Measurements from ENCODE around the gene ZFAND6.
"Not testable (repeated sequence)": the region's sequence is repeated elsewhere in the genome, so short reads cannot be mapped to it uniquely, and the experiment has no call there.

Gene ZFAND6

DNA sequence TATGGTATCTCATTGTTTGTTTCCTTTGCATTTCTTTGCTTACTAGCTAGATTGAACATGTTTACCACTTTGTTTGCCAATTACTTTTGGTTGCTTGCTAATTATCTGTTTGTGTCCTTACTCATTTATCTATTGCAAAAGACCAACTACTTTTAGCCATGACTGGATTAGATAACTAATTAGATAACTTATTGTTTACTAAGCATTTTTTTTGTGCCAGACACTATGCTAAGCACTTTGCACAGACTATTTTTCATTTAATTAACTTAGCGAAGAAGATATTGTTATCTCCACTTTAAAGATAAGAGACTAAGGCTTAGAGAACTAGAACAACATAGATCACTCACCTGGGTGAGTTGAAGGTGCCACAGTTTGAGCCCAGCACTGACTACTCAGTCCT is 16.9 kb upstream of the ZFAND6 start:
- no peak overlapping the region for H3K4me3 ChIP-seq (ENCODE audit: low read depth, low read length)
- no peak for DNase-seq (ENCODE audit: low read depth)

GRCh38 chr15:80045219-80045618 is 14.3 kb upstream of the ZFAND6 start:
- not testable (repeated sequence) for DNase-seq (ENCODE audit: low read depth); H3K4me3 ChIP-seq (ENCODE audit: low read depth, low read length)

DNA sequence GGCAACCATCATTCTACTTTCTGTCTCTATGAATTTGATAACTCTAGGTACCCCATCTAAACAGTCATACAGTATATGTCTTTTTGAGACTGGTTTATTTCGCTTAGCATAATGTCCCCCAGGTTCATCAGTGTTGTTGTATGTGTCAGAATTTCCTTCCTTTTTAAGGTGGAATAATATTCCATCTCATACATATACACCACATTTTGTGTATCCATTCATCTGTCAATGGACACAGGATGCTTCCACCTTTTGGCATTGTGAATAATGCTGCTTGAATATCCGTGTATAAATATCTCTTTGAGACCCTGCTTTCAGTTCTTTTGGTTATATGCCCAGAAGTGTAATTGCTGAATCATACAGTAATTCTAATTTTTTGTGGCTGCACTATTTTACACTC is 10.4 kb upstream of the ZFAND6 start:
- no peak for DNase-seq (ENCODE audit: low read depth)
- H3K4me3 ChIP-seq (ENCODE audit: low read depth, low read length): no peak overlapping the region

DNA sequence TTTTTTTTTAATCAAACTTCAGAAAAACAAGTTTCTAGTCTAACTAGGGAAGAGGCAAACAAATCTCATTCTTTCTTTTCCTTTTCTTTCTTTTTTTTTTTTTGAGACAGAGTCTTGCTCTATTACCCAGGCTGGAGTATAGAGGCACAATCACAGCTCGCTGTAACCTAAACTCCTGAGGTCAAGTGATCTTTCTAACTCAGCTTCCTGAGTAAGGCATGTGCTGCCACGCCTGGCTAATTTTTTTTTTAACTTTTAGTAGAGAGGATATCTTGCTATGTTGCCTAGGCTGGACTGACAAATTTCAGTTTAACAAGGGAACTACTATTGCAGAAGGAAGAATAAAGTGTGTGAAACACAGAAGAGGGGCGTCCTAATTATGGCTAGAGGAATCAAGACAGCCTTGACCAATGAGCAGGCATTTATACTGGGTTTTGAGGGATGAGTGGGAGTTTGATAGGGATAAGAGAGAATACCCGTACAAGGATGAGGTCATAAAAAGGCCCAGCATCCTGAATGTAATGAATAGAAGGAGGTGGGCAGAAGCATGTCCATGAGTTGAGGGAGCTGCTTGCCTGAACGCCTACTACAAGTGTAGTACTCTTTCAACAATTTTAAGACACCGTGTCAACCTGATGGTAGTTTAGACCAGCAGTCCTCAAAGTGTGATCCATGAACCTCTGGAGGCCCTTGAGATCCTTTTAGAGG is 6.7 kb upstream of the ZFAND6 start:
- DNase-seq (ENCODE audit: low read depth): no peak
- no peak overlapping the region for H3K4me3 ChIP-seq (ENCODE audit: low read depth, low read length)

- no peak for DNase-seq (ENCODE audit: low read depth)
- no peak overlapping the region for H3K4me3 ChIP-seq (ENCODE audit: low read depth, low read length)
These were observed 3.5 kb upstream of the ZFAND6 start for GRCh38 chr15:80055933-80056332.

- no peak for DNase-seq (ENCODE audit: low read depth)
These were observed 1.4 kb upstream of the ZFAND6 start for GRCh38 chr15:80058044-80058443.

GRCh38 chr15:80059786-80060355 is 395 bp downstream of the ZFAND6 start:
- H3K4me3 ChIP-seq (ENCODE audit: low read depth, low read length): peak overlapping the region; percentile 73

More at GRCh38 chr15:80058044-80058443, 1.4 kb upstream of the ZFAND6 start:
- H3K4me3 ChIP-seq (ENCODE audit: low read depth, low read length): no peak overlapping the region

GRCh38 chr15:80060356-80061006 is 1.0 kb downstream of the ZFAND6 start:
- H3K4me3 ChIP-seq (ENCODE audit: low read depth, low read length): peak overlapping the region; percentile 73
- DNase-seq (ENCODE audit: low read depth): no peak

More at GRCh38 chr15:80059786-80060355, 395 bp downstream of the ZFAND6 start:
- DNase-seq (ENCODE audit: low read depth): no peak

GRCh38 chr15:80061582-80061981 is 2.1 kb downstream of the ZFAND6 start:
- DNase-seq (ENCODE audit: low read depth): no peak
- H3K4me3 ChIP-seq (ENCODE audit: low read depth, low read length): no peak overlapping the region

DNA sequence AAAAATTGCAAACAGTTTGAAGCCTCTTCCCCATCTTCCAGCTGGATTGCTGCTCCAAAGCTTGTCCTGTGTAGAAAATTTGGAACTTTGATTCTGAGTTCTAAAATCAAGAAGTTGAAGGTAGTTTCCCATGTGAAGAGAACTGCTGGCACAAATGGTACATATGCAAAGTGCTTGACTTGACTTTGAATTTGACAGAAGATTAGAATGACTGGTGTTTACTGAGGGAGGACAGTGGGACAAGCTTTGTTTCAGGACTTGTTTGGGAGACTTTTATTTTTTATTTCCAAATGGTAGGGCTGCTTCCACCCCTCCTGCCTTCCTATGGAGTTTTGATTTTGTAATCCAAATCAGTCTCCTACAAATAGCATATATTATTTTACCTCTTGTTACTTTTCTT is 7.4 kb downstream of the ZFAND6 start:
- no peak for DNase-seq (ENCODE audit: low read depth)
- H3K4me3 ChIP-seq (ENCODE audit: low read depth, low read length): no peak overlapping the region

- DNase-seq (ENCODE audit: low read depth): no peak
- H3K4me3 ChIP-seq (ENCODE audit: low read depth, low read length): no peak overlapping the region
These were observed 9.1 kb downstream of the ZFAND6 start for GRCh38 chr15:80068578-80068977.

GRCh38 chr15:80070840-80071239 is 11.4 kb downstream of the ZFAND6 start:
- peak; percentile 45 for DNase-seq (ENCODE audit: low read depth)
- H3K4me3 ChIP-seq (ENCODE audit: low read depth, low read length): no peak overlapping the region

GRCh38 chr15:80071652-80072051 is 12.2 kb downstream of the ZFAND6 start:
- DNase-seq (ENCODE audit: low read depth): no peak
- H3K4me3 ChIP-seq (ENCODE audit: low read depth, low read length): peak overlapping the region; percentile 48

- DNase-seq (ENCODE audit: low read depth): peak; percentile 81
- H3K4me3 ChIP-seq (ENCODE audit: low read depth, low read length): peak overlapping the region; percentile 48
These were observed 13.0 kb downstream of the ZFAND6 start for GRCh38 chr15:80072285-80072994.

DNA sequence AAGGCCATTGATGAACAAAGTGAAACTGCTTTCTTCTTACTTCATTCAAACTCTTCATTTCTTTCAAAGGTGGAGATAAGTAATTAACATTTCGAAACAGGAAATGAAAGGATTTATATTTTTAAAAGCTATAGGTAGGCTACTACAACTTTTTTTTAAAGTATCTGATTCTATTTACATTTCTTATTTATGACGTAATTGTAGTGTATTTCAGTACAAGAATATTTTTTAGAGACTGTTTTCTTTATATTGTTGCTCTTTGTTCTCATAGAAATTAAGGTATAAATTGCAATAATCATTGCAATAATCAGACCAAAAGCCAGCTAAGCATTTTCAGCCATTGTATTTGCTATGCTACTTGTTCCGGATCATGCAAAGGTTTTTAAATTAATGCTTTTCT is 13.7 kb downstream of the ZFAND6 start:
- no peak for DNase-seq (ENCODE audit: low read depth)
- H3K4me3 ChIP-seq (ENCODE audit: low read depth, low read length): peak overlapping the region; percentile 48

DNA sequence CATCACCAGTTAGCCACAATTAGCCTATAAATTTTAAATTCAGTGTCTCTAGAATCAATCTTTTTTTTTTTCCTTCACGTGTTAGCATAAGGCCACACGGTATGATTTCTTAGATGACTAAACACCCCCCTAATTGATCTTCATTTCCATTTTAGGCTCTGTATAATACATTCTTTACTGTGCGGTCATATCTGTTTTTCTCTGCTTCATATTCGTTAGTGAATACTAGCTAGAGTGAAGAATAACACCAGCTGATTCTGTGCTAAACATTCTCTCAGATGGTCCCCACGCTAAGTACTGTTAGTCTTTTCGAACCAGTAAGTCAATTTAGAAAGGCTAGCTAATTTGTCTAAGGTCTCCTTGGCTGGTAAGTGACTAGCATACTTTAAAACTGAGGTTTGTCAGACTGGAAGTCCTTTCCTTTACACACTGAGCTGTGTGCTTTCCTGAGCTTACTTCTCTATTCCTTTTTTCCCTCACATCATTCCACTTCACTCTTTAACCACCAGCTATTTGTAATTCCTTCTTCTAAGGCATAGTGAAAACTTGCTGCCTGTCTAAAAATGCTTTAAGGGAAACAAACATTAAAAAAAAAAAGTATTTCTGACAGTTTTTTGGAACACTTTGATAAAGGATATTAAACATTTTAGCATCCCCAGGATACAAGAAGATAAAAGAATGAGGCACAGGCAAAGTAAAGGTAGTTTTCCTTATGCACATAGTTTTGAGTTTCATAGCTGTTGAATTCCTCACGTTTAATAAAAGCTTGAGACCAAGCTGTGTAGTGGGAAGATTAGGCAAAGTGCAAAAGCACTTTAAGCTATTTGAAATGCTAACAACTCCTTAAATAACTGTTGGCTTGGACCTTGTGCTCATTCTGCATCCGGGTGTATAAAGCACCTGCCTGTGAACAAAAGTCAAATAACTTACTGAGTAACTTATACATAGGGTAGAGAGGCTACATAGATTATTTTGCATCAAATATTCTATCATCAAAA is 17.1 kb downstream of the ZFAND6 start:
- DNase-seq (ENCODE audit: low read depth): no peak
- no peak overlapping the region for H3K4me3 ChIP-seq (ENCODE audit: low read depth, low read length)

DNA sequence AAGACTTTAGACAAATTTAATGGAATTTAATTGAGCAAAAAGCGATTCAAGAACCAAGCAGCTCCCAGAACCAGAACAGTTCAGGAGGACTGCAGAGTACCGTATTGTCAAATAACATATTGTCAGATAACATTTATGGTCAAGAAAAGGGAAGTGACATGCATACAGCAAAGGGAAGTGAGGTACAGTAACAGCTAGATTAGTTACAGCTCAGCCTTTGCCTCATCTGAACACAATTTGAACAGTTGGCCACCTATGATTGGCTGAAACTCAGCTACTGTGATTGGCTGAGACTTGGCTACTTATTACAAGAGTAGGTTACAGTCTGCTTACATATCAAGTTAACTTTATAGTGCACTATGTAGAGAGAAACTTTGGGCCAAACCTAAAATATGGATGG is 21.9 kb downstream of the ZFAND6 start:
- no peak for DNase-seq (ENCODE audit: low read depth)
- H3K4me3 ChIP-seq (ENCODE audit: low read depth, low read length): no peak overlapping the region

DNA sequence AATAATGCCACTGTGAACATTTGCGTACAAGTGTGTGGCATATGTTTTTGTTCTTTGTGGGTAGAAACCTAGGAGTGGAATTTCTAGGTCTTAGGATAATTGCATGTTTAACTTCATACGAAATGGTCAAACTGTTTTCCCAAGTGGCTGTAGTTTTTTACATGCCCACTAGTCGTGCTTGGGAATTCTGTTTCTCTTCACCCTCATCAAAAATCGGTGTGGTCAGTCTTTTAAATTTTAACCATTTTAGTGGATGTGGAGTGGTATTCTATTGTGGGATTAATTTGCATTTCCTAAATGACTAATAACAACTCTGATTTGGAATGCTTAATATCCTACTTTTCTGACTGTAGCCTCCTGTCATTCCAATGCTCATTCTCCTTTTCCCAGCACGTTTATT is 27.6 kb downstream of the ZFAND6 start:
- H3K4me3 ChIP-seq (ENCODE audit: low read depth, low read length): no peak overlapping the region
- DNase-seq (ENCODE audit: low read depth): no peak

DNA sequence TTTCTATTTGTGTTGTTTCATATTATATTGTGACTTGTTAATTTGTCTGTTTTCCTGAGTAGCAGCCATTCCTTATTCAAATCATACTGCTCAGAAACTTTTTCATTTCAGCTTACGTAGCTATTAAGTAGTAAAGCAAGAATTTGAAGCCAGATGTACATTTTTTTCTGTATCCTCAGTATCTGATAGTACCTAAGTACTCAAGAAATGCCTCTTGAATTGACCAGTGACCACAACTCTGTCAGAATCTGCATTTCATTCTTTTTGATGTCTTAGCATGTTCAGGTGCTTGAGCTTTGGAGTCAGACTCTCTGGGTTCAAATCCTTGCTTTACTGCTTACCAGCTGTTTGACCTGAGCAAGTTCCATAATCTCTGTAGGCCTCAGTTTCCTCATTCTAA is 30.6 kb downstream of the ZFAND6 start:
- no peak for DNase-seq (ENCODE audit: low read depth)
- H3K4me3 ChIP-seq (ENCODE audit: low read depth, low read length): no peak overlapping the region
